Measurements from ENCODE around the gene TRIM72.
"Not testable (repeated sequence)": the region's sequence is repeated elsewhere in the genome, so short reads cannot be mapped to it uniquely, and the experiment has no call there.

Gene TRIM72, protein sequence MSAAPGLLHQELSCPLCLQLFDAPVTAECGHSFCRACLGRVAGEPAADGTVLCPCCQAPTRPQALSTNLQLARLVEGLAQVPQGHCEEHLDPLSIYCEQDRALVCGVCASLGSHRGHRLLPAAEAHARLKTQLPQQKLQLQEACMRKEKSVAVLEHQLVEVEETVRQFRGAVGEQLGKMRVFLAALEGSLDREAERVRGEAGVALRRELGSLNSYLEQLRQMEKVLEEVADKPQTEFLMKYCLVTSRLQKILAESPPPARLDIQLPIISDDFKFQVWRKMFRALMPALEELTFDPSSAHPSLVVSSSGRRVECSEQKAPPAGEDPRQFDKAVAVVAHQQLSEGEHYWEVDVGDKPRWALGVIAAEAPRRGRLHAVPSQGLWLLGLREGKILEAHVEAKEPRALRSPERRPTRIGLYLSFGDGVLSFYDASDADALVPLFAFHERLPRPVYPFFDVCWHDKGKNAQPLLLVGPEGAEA

DNA sequence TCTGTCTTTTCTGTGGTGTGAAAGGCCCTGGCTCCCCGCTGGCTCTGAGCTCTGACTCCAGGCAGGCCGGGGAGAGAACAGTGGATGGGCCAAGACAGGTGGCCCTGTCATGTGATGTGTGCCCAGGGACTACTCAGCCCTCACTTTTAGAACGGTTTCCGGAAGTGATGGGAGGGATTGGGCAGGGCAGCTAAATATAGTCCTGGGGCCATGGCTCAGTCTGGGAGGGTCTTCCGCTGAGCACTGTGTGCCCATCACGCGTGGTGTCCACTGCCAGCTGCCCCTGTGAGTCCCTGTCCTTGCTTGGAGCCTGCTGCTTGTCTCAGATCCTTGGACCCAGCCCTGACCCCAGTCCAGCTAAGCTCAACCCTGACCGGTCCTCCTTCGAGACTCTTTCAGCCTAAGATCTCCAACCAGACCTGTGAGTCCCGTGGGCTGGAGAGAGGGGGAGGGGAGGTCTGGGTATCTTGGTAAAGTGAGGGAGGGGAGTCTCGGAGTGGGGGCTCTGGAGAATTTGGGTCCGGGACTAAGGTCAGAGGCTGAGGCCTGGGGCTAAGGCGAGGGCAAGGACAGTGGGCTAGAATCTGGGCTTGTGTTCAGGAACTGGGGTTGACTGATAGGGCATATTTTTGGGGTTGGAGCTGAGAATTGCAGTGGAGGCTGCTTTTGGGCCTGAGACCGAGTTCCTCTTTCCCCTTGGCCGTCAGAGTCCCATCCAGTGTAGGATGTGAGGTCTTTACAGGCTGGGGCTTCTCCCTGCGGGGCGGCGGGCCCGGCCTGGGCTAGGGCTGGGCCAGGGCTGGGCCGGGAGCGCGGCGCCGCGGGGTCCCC lies at the start of gene TRIM72:
TRIM72 (plus strand) TSS at position 243 of the 831 bp plus-strand sequence. CDS start 620 bp downstream, outside the sequence.
- DNase-seq (ENCODE audit: low spot score) = no peak

DNA sequence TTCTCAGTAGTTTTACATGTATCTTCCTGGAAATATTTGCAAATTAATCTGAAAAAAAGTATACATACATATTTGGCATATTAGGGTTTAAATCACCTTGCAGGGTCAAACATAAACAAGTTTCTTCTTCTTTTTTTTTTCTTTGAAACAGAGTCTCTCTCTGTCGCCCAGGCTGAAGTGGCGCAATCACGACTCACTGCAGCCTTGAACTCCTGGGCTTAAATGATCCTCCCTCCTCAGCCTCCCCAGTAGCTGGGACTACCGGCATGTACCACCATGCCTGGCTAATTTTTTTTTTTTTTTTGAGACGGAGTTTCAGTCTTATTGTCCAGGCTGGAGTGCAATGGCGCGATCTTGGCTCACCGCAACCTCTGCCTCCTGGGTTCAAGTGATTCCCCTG lies 46.6 kb upstream of the TRIM72 start:
- no peak for DNase-seq (ENCODE audit: low spot score)

DNA sequence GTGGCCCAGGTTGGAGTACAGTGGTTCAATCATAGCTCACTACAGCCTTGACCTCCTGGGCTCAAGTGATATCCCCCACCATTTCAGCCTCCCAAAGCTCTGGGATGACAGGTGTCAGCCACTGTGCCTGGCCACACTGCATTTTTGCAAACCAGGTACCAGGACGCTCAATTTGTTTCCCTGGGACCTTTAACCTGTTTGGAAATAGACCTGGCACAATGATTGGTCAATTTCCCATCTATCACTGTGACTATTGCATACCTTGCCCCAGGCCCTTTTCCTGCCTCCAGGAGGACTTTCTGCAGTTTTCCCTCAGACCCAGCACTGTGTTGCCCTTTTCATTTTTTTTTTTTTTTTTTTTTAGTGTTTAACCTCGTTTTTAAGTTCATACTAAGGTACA lies 45.1 kb upstream of the TRIM72 start:
- DNase-seq (ENCODE audit: low spot score) = no peak

DNA sequence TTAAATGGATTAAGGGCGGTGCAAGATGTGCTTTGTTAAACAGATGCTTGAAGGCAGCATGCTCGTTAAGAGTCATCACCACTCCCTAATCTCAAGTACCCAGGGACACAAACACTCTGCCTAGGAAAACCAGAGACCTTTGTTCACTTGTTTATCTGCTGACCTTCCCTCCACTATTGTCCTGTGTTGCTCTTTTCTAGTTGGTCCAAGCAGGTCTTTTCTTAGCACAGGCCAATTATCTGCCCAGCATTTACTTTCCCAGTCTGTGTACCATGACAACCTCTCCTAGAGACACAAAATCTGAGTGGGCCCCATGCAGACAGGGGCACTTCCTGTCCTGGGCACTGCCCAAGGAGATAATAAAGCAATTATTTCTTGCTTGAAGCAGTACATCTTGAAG lies 43.9 kb upstream of the TRIM72 start:
- DNase-seq (ENCODE audit: low spot score) = not testable (repeated sequence)

DNA sequence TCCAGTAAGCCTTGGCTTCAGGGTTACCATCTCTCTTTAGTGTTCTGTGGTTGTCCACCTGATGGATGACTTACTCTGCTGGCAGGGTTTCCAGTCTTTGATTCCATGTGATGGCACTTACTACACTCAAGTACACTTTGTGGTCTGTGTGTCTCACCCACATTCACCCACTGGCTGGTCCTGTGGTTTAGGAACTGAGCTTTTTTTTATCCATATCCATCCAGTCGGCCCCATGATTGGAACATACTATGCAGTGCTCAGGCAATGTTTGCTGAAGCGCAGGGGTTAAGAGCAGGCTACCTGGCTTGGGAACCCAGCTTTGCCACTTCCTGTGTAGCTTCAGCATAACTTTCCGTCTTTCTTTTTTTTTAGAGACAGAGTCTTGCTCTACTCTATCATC lies 36.8 kb upstream of the TRIM72 start:
- no peak for DNase-seq (ENCODE audit: low spot score)

DNA sequence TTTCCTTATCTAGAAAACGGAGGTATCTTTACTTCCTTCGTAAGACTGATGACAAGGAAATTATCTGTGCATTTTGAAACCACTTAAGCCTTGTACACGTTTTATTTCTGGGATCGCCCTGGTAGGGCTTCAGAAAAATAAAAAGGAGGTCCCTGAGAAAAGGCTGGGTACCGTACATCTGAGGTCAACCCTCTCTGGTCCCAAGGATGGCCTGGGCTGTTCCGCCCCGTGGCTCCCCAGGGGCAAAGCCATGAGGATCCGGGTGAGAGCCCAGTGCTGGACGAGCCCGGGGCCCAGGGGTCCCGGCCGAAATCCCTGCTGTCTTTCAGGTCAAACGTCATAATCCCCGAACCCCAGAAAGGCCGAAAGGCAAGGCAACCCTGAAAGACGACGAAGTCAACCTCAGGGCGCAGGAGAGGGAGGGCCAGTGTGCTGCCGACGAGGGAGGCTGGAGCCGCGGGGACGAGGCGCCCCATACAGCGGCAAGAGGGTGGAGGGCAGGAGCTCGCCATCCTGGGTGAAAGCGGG lies 34.6 kb upstream of the TRIM72 start:
- DNase-seq (ENCODE audit: low spot score) = no peak

DNA sequence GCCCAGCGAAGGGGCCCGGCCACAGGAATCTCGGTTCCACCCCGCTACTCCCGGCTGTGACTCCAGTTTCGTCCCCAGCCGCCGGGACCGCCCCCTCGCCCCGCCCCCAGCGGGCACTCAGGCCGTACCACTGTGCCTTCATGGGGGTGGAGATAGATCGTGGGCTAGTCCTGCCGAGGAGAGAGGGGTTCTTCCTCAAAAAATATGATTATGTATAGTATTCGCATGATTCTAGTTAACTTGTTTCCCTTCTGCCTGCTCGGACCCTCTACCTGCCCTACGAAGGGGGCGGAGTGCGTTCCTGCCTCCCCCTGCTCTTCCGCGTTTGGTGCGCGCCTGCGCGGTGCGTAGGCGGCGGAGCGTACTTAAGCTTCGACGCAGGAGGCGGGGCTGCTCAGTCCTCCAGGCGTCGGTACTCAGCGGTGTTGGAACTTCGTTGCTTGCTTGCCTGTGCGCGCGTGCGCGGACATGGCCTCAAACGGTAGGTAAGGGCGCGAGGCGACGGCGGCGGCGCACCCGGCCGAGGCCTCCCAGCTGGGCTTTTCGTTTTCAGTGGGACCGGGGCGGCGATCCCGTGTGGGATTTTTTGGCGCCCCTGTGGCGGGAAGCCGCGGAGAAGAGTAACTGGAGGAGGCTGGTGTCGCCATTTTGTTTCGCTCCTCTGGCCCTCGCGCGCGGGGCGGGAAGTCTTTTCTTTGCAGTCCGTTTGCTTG lies 34.0 kb upstream of the TRIM72 start, which contains the start of gene FUS:
FUS (plus strand) TSS at position 393 of the 713 bp plus-strand sequence; CDS start at position 469, 76 bp downstream.
- DNase-seq (ENCODE audit: low spot score) = peak; percentile 95

DNA sequence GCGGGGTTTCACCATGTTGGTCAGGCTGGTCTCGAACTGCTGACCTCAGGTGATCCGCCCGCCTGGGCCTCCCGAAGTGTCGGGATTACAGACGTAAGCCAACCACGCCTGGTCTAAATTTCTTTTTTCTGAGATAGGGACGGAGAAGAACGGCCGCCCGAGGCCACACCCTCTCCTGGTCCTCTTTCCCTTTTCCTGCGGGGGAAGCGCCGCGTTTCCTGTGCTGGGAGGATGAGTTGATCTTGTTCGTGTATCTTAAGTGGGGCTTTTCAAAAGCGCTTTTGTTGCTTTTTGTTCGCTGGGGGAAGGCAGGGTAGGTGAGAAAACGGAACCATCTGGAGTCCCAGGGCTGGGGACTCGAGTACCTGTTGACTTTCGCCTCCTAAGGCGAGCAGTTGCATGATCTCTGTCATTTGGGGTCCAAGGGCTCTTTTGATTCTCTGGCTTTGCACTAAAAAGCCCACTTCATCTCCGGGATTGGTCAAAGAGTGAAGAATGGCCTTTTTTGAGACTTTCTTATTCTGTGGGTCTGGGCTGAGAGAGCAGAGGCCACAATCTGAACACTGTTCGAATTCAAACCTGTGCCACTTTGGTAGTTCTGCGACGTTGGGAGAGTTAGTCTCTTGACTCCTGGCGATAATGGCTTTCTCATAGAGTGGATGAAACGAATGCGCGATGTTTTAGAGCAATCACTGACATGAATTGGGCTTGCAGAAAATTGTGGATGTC lies 32.7 kb upstream of the TRIM72 start:
- DNase-seq (ENCODE audit: low spot score) = peak; percentile 59

DNA sequence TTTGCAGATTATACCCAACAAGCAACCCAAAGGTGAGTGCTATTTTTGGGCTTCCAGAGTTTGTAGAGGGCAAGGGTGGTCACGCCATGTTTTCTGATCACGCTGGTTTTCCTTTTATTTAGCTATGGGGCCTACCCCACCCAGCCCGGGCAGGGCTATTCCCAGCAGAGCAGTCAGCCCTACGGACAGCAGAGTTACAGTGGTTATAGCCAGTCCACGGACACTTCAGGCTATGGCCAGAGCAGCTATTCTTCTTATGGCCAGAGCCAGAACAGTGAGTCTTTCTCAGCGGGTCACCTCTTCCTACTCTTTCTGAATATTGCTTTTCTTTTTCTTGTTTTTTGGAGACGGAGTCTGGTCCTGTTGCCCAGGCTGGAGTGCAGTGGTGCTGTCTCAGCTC lies 31.5 kb upstream of the TRIM72 start:
- no peak for DNase-seq (ENCODE audit: low spot score)

DNA sequence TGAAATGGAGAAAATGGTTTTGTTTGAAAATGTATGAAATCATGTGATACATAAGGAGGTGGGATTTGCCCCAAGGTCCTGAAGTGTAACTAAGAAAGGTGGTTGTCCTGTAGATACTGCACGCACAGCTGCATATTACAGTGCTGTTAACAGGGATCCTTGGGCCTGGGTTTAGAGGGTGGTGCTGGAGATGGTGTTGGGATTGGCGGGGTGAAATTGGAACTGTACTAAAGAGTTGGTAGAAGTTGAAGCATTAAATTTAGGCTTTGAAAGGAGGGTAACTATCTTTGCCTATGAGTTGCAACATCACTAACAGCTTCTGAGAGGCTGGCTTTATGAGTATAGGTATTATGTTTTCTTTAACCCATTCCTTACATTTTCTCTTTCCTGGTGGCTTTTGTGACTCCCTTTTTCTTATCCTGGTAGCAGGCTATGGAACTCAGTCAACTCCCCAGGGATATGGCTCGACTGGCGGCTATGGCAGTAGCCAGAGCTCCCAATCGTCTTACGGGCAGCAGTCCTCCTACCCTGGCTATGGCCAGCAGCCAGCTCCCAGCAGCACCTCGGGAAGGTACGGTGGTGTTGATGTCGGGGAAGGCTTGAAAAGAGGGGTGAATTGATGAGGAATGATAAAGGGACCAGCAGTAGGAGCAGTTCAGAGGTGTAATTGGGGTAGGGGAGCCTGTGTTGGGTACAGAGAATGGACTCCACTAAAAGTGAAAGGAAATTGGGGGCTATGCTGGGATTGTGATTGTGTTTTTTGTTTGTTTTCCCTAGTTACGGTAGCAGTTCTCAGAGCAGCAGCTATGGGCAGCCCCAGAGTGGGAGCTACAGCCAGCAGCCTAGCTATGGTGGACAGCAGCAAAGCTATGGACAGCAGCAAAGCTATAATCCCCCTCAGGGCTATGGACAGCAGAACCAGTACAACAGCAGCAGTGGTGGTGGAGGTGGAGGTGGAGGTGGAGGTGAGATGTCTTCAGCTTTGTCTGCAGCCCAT lies 30.2 kb upstream of the TRIM72 start:
- no peak for DNase-seq (ENCODE audit: low spot score)

DNA sequence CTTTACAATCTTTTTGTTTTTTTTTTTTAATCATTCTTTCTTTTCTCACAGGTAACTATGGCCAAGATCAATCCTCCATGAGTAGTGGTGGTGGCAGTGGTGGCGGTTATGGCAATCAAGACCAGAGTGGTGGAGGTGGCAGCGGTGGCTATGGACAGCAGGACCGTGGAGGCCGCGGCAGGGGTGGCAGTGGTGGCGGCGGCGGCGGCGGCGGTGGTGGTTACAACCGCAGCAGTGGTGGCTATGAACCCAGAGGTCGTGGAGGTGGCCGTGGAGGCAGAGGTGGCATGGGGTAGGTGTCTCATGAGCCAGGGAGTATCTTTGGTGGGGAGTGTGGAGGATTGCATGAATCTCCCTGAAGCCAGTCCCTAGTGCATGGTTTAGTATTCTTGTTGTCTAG lies 29.0 kb upstream of the TRIM72 start:
- DNase-seq (ENCODE audit: low spot score) = no peak

DNA sequence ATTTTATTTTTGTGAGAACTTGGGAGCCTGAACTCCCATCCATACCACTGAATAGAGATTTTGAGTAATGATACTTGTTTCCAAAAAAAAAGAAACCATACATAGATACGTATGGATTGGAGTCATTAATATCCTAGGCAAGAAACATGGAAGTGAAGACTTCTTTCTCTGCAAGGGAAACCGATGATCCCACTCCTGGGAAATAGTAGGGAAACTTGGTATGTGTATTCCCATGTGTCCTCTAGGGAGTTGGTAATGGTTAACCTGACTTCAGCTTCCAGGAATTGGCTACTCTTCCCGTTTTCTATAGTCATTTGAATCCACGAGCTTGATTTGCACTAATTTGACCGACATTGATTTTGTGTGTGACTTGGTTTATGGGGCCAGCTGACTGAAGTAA lies 28.6 kb upstream of the TRIM72 start:
- DNase-seq (ENCODE audit: low spot score) = no peak

DNA sequence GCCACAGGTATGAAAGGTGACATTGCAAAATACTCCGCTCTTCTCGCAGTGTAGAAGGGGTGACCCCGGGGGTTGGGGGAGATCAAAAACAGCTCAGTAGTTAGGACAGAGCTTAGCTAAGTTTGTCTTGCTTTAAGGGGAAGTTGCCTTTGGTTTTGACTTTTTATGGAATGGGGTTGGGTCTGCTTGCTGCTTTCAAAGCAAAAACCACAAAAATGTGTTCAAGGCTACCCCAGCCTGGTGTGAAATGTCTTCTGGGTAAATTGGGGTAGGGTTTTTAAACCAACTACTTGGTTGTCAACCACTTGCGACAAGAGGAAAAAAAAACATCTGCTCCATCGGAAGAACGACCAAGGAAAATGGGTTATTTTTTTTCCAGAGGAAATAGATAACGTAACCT lies 27.7 kb upstream of the TRIM72 start:
- DNase-seq (ENCODE audit: low spot score) = no peak

DNA sequence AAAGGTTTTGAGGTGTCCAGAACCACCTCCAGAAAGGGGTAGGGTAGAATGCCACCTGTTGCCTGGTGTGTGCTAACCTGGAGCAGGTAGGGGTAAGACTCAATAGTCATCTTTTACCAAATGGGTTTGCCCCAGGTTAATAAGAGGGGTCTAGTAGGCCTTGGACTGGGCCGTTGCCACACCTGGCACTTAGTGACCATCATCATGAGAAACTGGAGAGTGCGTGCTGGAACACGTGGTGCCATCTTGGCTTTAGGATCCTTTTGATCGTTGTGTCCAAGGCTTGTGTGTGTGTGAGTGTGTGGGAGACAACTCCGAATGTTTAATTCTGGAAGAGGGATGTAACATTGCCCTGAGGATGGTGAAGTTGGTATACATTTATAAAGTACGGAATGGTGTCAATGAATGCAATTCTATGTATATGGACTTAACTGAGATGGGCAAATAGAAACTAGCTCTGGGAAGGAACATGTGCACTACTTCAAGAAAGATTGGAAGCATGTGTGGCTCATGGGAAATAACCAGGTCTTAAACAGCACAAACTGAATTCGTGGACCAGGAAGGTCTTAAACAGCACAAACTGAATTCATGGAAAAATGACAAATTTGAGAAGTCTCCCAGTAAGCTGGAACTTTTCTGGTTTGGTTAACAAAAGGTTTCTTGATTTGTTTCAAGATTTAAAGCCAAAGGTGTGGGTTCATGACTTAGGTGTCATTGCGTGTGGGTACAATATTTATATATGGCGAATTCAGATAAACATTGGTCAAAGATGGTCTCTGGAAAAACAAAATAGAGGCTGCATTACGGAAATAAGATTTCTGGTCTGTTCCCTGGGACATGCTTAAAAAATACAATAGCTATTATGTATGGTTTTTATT lies 26.8 kb upstream of the TRIM72 start:
- no peak for DNase-seq (ENCODE audit: low spot score)

DNA sequence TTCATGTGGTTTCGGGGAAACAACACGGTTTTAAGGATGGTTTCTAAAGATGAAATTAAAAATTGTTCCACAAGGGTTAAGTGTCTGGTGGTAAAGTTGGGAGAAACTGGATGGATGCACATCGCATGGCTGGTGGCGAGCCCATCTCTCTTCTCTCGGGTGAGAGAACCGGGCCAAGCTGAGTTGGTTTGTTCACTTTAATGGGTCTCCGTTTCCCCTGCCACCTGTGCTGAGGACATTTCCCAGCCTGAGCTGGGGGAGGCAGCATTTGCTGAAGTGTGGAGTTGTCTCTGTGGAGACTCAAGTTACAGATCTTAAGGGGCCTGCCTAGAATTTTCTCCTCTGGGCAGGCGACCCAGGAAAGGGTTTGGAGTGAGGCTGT lies 26.1 kb upstream of the TRIM72 start:
- DNase-seq (ENCODE audit: low spot score) = no peak

DNA sequence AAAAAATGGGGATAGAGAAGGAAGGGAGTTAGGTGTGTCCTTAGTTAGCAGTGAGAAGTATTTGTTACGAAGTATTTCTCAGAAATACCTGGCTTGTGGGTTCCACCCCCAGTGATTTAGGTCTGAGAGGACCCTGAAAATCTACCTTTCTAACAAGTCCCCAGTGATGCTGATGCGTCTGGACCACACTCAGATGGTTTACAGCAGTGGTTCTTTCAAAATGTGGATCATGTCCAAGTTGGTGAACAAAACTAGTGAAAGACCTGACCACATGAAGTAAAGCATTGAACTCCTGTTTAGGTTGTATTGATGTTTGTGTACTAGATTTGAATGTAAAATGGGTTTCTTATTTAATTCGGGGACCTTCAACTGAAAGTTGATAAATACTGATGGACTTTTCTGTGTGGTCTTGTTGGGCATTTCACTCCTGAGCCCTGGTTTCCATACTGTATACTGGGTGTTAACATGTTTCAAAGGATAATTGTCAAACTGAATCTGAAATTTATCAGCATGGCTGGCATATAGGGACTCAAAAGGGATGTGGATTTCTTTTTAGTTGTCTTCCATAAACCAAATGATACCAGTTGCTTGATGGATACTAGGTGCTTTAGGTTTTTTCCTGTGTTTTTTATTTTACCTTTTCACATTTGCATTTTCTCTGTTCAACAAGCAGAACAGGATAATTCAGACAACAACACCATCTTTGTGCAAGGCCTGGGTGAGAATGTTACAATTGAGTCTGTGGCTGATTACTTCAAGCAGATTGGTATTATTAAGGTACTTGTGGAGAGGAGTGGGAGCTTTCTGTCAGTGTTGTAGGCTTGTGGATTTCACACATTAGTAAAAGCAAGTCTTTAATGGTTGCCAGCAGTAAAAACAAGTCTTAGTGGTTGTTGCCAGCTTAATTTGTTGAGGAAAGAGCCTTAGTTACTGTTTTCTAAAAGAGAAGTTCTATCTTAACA lies 25.2 kb upstream of the TRIM72 start:
- no peak for DNase-seq (ENCODE audit: low spot score)

DNA sequence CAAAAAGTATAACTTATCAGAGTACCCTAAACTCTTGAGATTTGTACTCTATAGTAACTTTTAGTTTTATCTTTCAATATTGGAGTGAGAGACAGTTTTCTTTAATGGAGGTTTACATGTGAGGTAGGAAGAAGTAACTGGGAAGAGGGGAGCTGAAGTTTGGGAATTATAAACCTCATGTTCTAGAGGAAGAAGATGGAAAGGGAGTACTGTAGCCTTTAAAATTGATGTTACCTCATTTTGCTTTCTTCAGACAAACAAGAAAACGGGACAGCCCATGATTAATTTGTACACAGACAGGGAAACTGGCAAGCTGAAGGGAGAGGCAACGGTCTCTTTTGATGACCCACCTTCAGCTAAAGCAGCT lies 24.5 kb upstream of the TRIM72 start:
- DNase-seq (ENCODE audit: low spot score) = no peak

DNA sequence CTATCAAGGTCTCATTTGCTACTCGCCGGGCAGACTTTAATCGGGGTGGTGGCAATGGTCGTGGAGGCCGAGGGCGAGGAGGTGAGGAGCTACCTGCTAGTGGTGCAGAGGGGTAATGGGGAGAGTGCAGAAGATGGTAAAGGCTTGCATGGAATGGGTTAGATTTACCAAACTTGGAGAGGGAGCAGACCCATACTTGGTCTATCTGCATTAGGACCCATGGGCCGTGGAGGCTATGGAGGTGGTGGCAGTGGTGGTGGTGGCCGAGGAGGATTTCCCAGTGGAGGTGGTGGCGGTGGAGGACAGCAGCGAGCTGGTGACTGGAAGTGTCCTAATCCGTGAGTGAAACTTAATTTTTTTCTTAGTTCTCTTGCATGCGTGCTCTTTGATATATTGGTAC lies 23.9 kb upstream of the TRIM72 start:
- DNase-seq (ENCODE audit: low spot score) = no peak

All from ecto neural progenitor cell (in vitro differentiated cells).